Activated naive CD4-positive, alpha-beta T cell treated with anti-CD3 and anti-CD28 coated beads, Interleukin-2, amount 50 U/mL, for 24 hours (primary cell): ENCODE measurements around the gene FBRSL1.
"Not testable (repeated sequence)": the region's sequence is repeated elsewhere in the genome, so short reads cannot be mapped to it uniquely, and the experiment has no call there.

Experiments used
- H3K27ac Mint-ChIP-seq: one replicate; pipeline ENCODE4 v1.8.0; 2021; ENCODE audit warnings: mild to moderate bottlenecking, mixed read lengths
- H3K27me3 Mint-ChIP-seq: one replicate; pipeline ENCODE4 v1.8.0; 2021; ENCODE audit warnings: mixed read lengths
- H3K36me3 Mint-ChIP-seq: one replicate; pipeline ENCODE4 v1.8.0; 2021; ENCODE audit warnings: mixed read lengths
- H3K4me1 Mint-ChIP-seq: one replicate; pipeline ENCODE4 v1.8.0; 2021; ENCODE audit warnings: mixed read lengths
- H3K4me3 Mint-ChIP-seq: one replicate; pipeline ENCODE4 v1.8.0; 2021; ENCODE audit warnings: mild to moderate bottlenecking, mixed read lengths
- H3K9me3 Mint-ChIP-seq: one replicate; pipeline ENCODE4 v1.8.0; 2021; ENCODE audit warnings: mixed read lengths

Gene FBRSL1

GRCh38 chr12:132474799-132475303 lies 15.1 kb upstream of the FBRSL1 start:
- H3K36me3 Mint-ChIP-seq, H3K9me3 Mint-ChIP-seq, H3K27ac Mint-ChIP-seq, H3K4me3 Mint-ChIP-seq, H3K27me3 Mint-ChIP-seq: not testable (repeated sequence)
- peaks cover 36% of the 10 kb centered on the region for H3K4me1 Mint-ChIP-seq

GRCh38 chr12:132475304-132476037 lies 14.5 kb upstream of the FBRSL1 start:
- Mint-ChIP-seq H3K4me1 (peaks cover 32% of the 10 kb centered on the region), H3K36me3 (no peaks in the 10 kb centered on the region), H3K9me3 (no peaks in the 10 kb centered on the region), H3K27me3 (no peaks in the 10 kb centered on the region), H3K4me3 (peak overlapping the region; percentile 66), H3K27ac (peak overlapping the region; percentile 82)

- Mint-ChIP-seq H3K27ac (peak overlapping the region; percentile 82), H3K27me3 (no peaks in the 10 kb centered on the region), H3K36me3 (no peaks in the 10 kb centered on the region), H3K4me1 (peaks cover 29% of the 10 kb centered on the region), H3K9me3 (no peaks in the 10 kb centered on the region), H3K4me3 (peak overlapping the region; percentile 66)
Observed at GRCh38 chr12:132476038-132476414, 13.9 kb upstream of the FBRSL1 start.

GRCh38 chr12:132476421-132476820 lies 13.5 kb upstream of the FBRSL1 start:
- H3K27ac Mint-ChIP-seq, result peak overlapping the region; percentile 82
- no peaks in the 10 kb centered on the region for H3K36me3 Mint-ChIP-seq
- H3K4me1 Mint-ChIP-seq, result peaks cover 25% of the 10 kb centered on the region
- H3K27me3 Mint-ChIP-seq, result no peaks in the 10 kb centered on the region
- H3K9me3 Mint-ChIP-seq, result no peaks in the 10 kb centered on the region
- H3K4me3 Mint-ChIP-seq, result peak overlapping the region; percentile 66

GRCh38 chr12:132477017-132477702 lies 12.8 kb upstream of the FBRSL1 start:
- H3K27ac Mint-ChIP-seq, result no peak overlapping the region
- H3K27me3 Mint-ChIP-seq, result no peaks in the 10 kb centered on the region
- H3K4me1 Mint-ChIP-seq, result peaks cover 20% of the 10 kb centered on the region
- H3K4me3 Mint-ChIP-seq, result no peak overlapping the region
- H3K36me3 Mint-ChIP-seq, result no peaks in the 10 kb centered on the region
- H3K9me3 Mint-ChIP-seq, result no peaks in the 10 kb centered on the region

GRCh38 chr12:132477703-132478432 lies 12.1 kb upstream of the FBRSL1 start:
- Mint-ChIP-seq H3K9me3 (no peaks in the 10 kb centered on the region), H3K27me3 (no peaks in the 10 kb centered on the region), H3K36me3 (no peaks in the 10 kb centered on the region), H3K4me1 (peaks cover 21% of the 10 kb centered on the region), H3K4me3 (no peak overlapping the region), H3K27ac (no peak overlapping the region)

- H3K27ac Mint-ChIP-seq, result no peak overlapping the region
- H3K4me3 Mint-ChIP-seq, result no peak overlapping the region
- H3K36me3 Mint-ChIP-seq, result no peaks in the 10 kb centered on the region
- no peaks in the 10 kb centered on the region for H3K27me3 Mint-ChIP-seq
- no peaks in the 10 kb centered on the region for H3K9me3 Mint-ChIP-seq
- H3K4me1 Mint-ChIP-seq, result peaks cover 21% of the 10 kb centered on the region
Observed at GRCh38 chr12:132478433-132478803, 11.5 kb upstream of the FBRSL1 start.

- Mint-ChIP-seq H3K27me3 (no peaks in the 10 kb centered on the region), H3K4me3 (no peak overlapping the region), H3K36me3 (no peaks in the 10 kb centered on the region), H3K4me1 (peaks cover 21% of the 10 kb centered on the region), H3K27ac (no peak overlapping the region), H3K9me3 (no peaks in the 10 kb centered on the region)
Observed at GRCh38 chr12:132478845-132479244, 11.1 kb upstream of the FBRSL1 start.

GRCh38 chr12:132479291-132479690 lies 10.7 kb upstream of the FBRSL1 start:
- Mint-ChIP-seq H3K36me3 (no peaks in the 10 kb centered on the region), H3K4me3 (no peak overlapping the region), H3K4me1 (peaks cover 21% of the 10 kb centered on the region), H3K27me3 (no peaks in the 10 kb centered on the region), H3K9me3 (no peaks in the 10 kb centered on the region), H3K27ac (no peak overlapping the region)

- Mint-ChIP-seq H3K4me1 (peaks cover 21% of the 10 kb centered on the region), H3K4me3 (no peak overlapping the region), H3K36me3 (no peaks in the 10 kb centered on the region), H3K27ac (no peak overlapping the region), H3K9me3 (no peaks in the 10 kb centered on the region), H3K27me3 (no peaks in the 10 kb centered on the region)
Observed at GRCh38 chr12:132479938-132480622, 9.9 kb upstream of the FBRSL1 start.

GRCh38 chr12:132480623-132481132 lies 9.3 kb upstream of the FBRSL1 start:
- H3K36me3 Mint-ChIP-seq, result no peaks in the 10 kb centered on the region

GRCh38 chr12:132481345-132481744 lies 8.6 kb upstream of the FBRSL1 start:
- Mint-ChIP-seq H3K4me3 (no peak overlapping the region), H3K36me3 (no peaks in the 10 kb centered on the region), H3K4me1 (peaks cover 24% of the 10 kb centered on the region), H3K9me3 (no peaks in the 10 kb centered on the region), H3K27ac (no peak overlapping the region), H3K27me3 (no peaks in the 10 kb centered on the region)

More at GRCh38 chr12:132480623-132481132, 9.3 kb upstream of the FBRSL1 start:
- no peak overlapping the region for H3K4me3 Mint-ChIP-seq
- H3K27ac Mint-ChIP-seq, result no peak overlapping the region
- no peaks in the 10 kb centered on the region for H3K9me3 Mint-ChIP-seq
- no peaks in the 10 kb centered on the region for H3K27me3 Mint-ChIP-seq
- H3K4me1 Mint-ChIP-seq, result peaks cover 23% of the 10 kb centered on the region

- Mint-ChIP-seq H3K36me3 (no peaks in the 10 kb centered on the region), H3K4me3 (no peak overlapping the region), H3K27me3 (no peaks in the 10 kb centered on the region), H3K4me1 (peaks cover 27% of the 10 kb centered on the region), H3K9me3 (no peaks in the 10 kb centered on the region), H3K27ac (no peak overlapping the region)
Observed at GRCh38 chr12:132481771-132482745, 7.9 kb upstream of the FBRSL1 start.

- Mint-ChIP-seq H3K4me1 (peaks cover 33% of the 10 kb centered on the region), H3K9me3 (no peaks in the 10 kb centered on the region), H3K4me3 (no peak overlapping the region), H3K27ac (no peak overlapping the region), H3K36me3 (no peaks in the 10 kb centered on the region), H3K27me3 (no peaks in the 10 kb centered on the region)
Observed at GRCh38 chr12:132482771-132483170, 7.2 kb upstream of the FBRSL1 start.
